ENCODE measurements around the gene CTNNBIP1. TPM values are rescaled to one million over a fixed set of nuclear protein-coding genes. Genes with fewer than 3 reads are reported as not detected.

Gene CTNNBIP1
- polyA plus RNA-seq, 3 donors, result 26.2 to 26.8 (median 26.3) TPM

GRCh38 chr1:9867408-9868243, 42.4 kb downstream of the CTNNBIP1 start:
- H3K9me3 Mint-ChIP-seq, result peaks cover 0 to 2% (median 0%) of the 10 kb centered on the region in 7 donors
- WGBS (ENCODE audit: insufficient coverage), result 34% methylated on average over 9 of the region's 15 CpGs
- H3K27ac Mint-ChIP-seq, result peak overlapping the region in 2 of 7 donors; percentile 20 to 63
- H2AFZ ChIP-seq (ENCODE audit: insufficient read depth, low read depth, low read length, poor library complexity, severe bottlenecking), result no peak overlapping the region
- no peak overlapping the region for H3K4me2 ChIP-seq (replicated peaks; ENCODE audit: extremely low read depth, low read length, poor library complexity, severe bottlenecking)
- no peaks in the 10 kb centered on the region for H3K4me1 ChIP-seq (ENCODE audit: control insufficient read depth in 1 of 2, insufficient read depth in 2 of 2, low read length in 2 of 2)
- no peak overlapping the region for H3K9ac ChIP-seq (ENCODE audit: insufficient read depth, low read length, poor library complexity, severe bottlenecking)
- intact Hi-C loops (cut with micrococcal nuclease), result loop anchor here (1.0 to 10.0 kb wide), 6 partner anchors 83 to 373 kb away; no protein-coding TSS in a partner anchor
- peaks cover 11% of the 10 kb centered on the region for H4K20me1 ChIP-seq (ENCODE audit: insufficient read depth, low read length)
- no peak overlapping the region for H3K4me3 ChIP-seq (replicated peaks in 1 of 3; ENCODE audit: low read depth in 2 of 3, low read length in 3 of 3)
- H3K36me3 ChIP-seq (replicated peaks in 1 of 2; ENCODE audit: control insufficient read depth in 1 of 2, insufficient read depth in 2 of 2, low read length in 2 of 2), result peaks cover 47 to 82% of the 10 kb centered on the region in 2 donors
- no peak overlapping the region for H3K27ac ChIP-seq (ENCODE audit: low read depth in 1 of 2, low read length in 2 of 2)
- no peaks in the 10 kb centered on the region for H3K79me2 ChIP-seq (ENCODE audit: insufficient read depth, low read length)
- peak; percentile 98 for TF ChIP-seq CTCF (IDR thresholded peaks at IDR 0.05)
- peaks cover 0 to 3% (median 0%) of the 10 kb centered on the region in 3 donors for H3K27me3 Mint-ChIP-seq (ENCODE audit: low read depth in 3 of 3)
- no peak overlapping the region for H3K4me3 Mint-ChIP-seq
- H3K9me3 ChIP-seq (replicated peaks in 1 of 2; ENCODE audit: control insufficient read depth in 1 of 2, insufficient read depth in 1 of 2, low read length in 2 of 2), result no peaks in the 10 kb centered on the region
- peak; percentile 61 to 74 (median 70) for DNase-seq
- H3K27me3 ChIP-seq (ENCODE audit: control insufficient read depth in 2 of 2, insufficient read depth in 2 of 2, low read length in 2 of 2), result no peaks in the 10 kb centered on the region
- H3K4me1 Mint-ChIP-seq, result no peaks in the 10 kb centered on the region
- H3K36me3 Mint-ChIP-seq, result peaks cover 42 to 89% of the 10 kb centered on the region in 2 donors

DNA sequence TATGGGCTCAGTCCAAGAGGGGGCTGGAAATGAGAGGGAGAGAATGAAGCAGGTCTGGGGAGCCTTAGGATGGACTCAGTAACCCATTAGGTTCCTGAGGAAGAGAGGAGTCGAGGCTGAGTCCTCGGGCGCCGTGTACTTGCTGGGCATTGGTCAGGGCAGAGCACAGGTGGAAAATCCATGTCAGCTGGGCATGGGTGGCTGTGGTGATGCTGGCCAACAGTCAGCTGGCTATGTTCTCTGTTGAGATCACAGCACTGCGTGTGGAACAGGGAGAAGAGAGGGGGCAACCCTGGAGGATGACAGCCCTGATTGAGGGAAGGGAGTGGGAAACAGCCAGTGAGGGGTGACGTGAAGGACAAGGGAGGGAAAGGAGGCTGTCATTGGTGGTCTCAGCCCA, 43.2 kb downstream of the CTNNBIP1 start:
- Histone ChIP-seq H3K4me3 (replicated peaks in 1 of 3; ENCODE audit: low read depth in 2 of 3, low read length in 3 of 3) (no peak overlapping the region), H3K27me3 (ENCODE audit: control insufficient read depth in 2 of 2, insufficient read depth in 2 of 2, low read length in 2 of 2) (no peaks in the 10 kb centered on the region), H3K36me3 (replicated peaks in 1 of 2; ENCODE audit: control insufficient read depth in 1 of 2, insufficient read depth in 2 of 2, low read length in 2 of 2) (peaks cover 42 to 75% of the 10 kb centered on the region in 2 donors), H3K27ac (ENCODE audit: low read depth in 1 of 2, low read length in 2 of 2) (no peak overlapping the region), H3K9ac (ENCODE audit: insufficient read depth, low read length, poor library complexity, severe bottlenecking) (no peak overlapping the region), H3K79me2 (ENCODE audit: insufficient read depth, low read length) (no peaks in the 10 kb centered on the region), H2AFZ (ENCODE audit: insufficient read depth, low read depth, low read length, poor library complexity, severe bottlenecking) (no peak overlapping the region), H3K9me3 (replicated peaks in 1 of 2; ENCODE audit: control insufficient read depth in 1 of 2, insufficient read depth in 1 of 2, low read length in 2 of 2) (no peaks in the 10 kb centered on the region), H3K4me2 (replicated peaks; ENCODE audit: extremely low read depth, low read length, poor library complexity, severe bottlenecking) (no peak overlapping the region), H3K4me1 (ENCODE audit: control insufficient read depth in 1 of 2, insufficient read depth in 2 of 2, low read length in 2 of 2) (no peaks in the 10 kb centered on the region), H4K20me1 (ENCODE audit: insufficient read depth, low read length) (peaks cover 11% of the 10 kb centered on the region)
- DNase-seq, result no peak
- no peak overlapping the region for H3K4me3 Mint-ChIP-seq
- H3K4me1 Mint-ChIP-seq, result no peaks in the 10 kb centered on the region
- TF ChIP-seq CTCF (IDR thresholded peaks at IDR 0.05), result no peak
- 95% methylated on average over 6 of the region's 6 CpGs for WGBS (ENCODE audit: insufficient coverage)
- peaks cover 0 to 2% (median 0%) of the 10 kb centered on the region in 7 donors for H3K9me3 Mint-ChIP-seq
- H3K27me3 Mint-ChIP-seq (ENCODE audit: low read depth in 3 of 3), result peaks cover 0 to 3% (median 0%) of the 10 kb centered on the region in 3 donors
- H3K27ac Mint-ChIP-seq, result peak overlapping the region in 3 of 7 donors; percentile 46 to 76 (median 48)
- H3K36me3 Mint-ChIP-seq, result peaks cover 41 to 83% of the 10 kb centered on the region in 2 donors
- intact Hi-C loops (cut with micrococcal nuclease), result loop anchor here (1.0 to 10.0 kb wide), 6 partner anchors 82 to 372 kb away; no protein-coding TSS in a partner anchor

All from CD14-positive monocyte (primary cell).